HG02798 (cell line): ENCODE data around the gene MAST3.

Experiments used
- ATAC-seq: cut with Tn5 transposase; IDR thresholded peaks from one replicate; pipeline ENCODE4 v1.9.1; 2021; ENCODE audit warnings: mild to moderate bottlenecking; ENCODE audit not compliant: unreplicated experiment, poor library complexity

Gene MAST3

GRCh38 chr19:18131841-18132596, 34.4 kb downstream of the MAST3 start:
- no peak for ATAC-seq

- no peak for ATAC-seq
Measured at GRCh38 chr19:18135712-18136584, 38.4 kb downstream of the MAST3 start.

- no peak for ATAC-seq
Measured at GRCh38 chr19:18137242-18137641, 39.7 kb downstream of the MAST3 start.

- no peak for ATAC-seq
Measured at GRCh38 chr19:18137657-18138339, 40.2 kb downstream of the MAST3 start.

GRCh38 chr19:18140473-18140872, 42.9 kb downstream of the MAST3 start:
- no peak for ATAC-seq

GRCh38 chr19:18141031-18141430, 43.5 kb downstream of the MAST3 start:
- no peak for ATAC-seq

GRCh38 chr19:18143902-18144301, 46.3 kb downstream of the MAST3 start:
- ATAC-seq = no peak

GRCh38 chr19:18144361-18144760, 46.8 kb downstream of the MAST3 start:
- no peak for ATAC-seq

GRCh38 chr19:18144906-18145305, 47.3 kb downstream of the MAST3 start:
- no peak for ATAC-seq

- no peak for ATAC-seq
Measured at GRCh38 chr19:18145391-18145999, 47.9 kb downstream of the MAST3 start.

GRCh38 chr19:18147396-18147795, 49.8 kb downstream of the MAST3 start:
- no peak for ATAC-seq

GRCh38 chr19:18149596-18149975, 52.0 kb downstream of the MAST3 start:
- no peak for ATAC-seq

GRCh38 chr19:18150776-18151624, 53.4 kb downstream of the MAST3 start:
- ATAC-seq = no peak

- peak; percentile 66 for ATAC-seq
Measured at GRCh38 chr19:18152442-18152816, 54.9 kb downstream of the MAST3 start.

GRCh38 chr19:18152817-18153555, 55.4 kb downstream of the MAST3 start, which contains the start of gene PIK3R2:
TSS of gene PIK3R2 (plus strand) at chr19:18153163. CDS start at chr19:18155880, 2,717 bp downstream.
- ATAC-seq = peak; percentile 79

GRCh38 chr19:18153556-18154134, 56.1 kb downstream of the MAST3 start:
- no peak for ATAC-seq

GRCh38 chr19:18155095-18156087, 57.8 kb downstream of the MAST3 start:
- no peak for ATAC-seq
